Endodermal cell (in vitro differentiated cells): Measurements from ENCODE around the gene ACOX3. TPM values are rescaled to one million over a fixed set of nuclear protein-coding genes. Genes with fewer than 3 reads are reported as not detected.

Experiments
- DNase-seq: peaks from one replicate; pipeline ENCODE4 v3.0.0-alpha.2; 2017
- H3K27ac ChIP-seq: 2 replicates; pipeline ENCODE4 v1.5.1; 2013; ENCODE audit warnings: mild to moderate bottlenecking, low read depth, low read length, moderate library complexity
- H3K27me3 ChIP-seq: 2 replicates; pipeline ENCODE4 v1.6.1; 2013; ENCODE audit warnings: mild to moderate bottlenecking, low read length, moderate library complexity; ENCODE audit not compliant: insufficient read depth, control insufficient read depth, poor library complexity, severe bottlenecking
- H3K36me3 ChIP-seq: 2 replicates; pipeline ENCODE4 v1.7.0; 2013; ENCODE audit warnings: mild to moderate bottlenecking, low read length, moderate library complexity; ENCODE audit not compliant: control insufficient read depth, insufficient read depth
- H3K4me1 ChIP-seq: one replicate; pipeline ENCODE4 v1.7.0; 2013; ENCODE audit warnings: low read length; ENCODE audit not compliant: control insufficient read depth, insufficient read depth
- H3K4me3 ChIP-seq: 2 replicates; pipeline ENCODE4 v1.5.1; 2013; ENCODE audit warnings: mild to moderate bottlenecking, low read length, moderate library complexity
- H3K9ac ChIP-seq: 2 replicates; pipeline ENCODE4 v1.6.1; 2013; ENCODE audit warnings: mild to moderate bottlenecking, low read length, moderate library complexity; ENCODE audit not compliant: poor library complexity, severe bottlenecking; ENCODE audit errors: extremely low read depth
- H3K9me3 ChIP-seq: 2 replicates; pipeline ENCODE4 v1.6.1; 2013; ENCODE audit warnings: mild to moderate bottlenecking, low read length, moderate library complexity; ENCODE audit not compliant: control insufficient read depth
- H3K27ac Mint-ChIP-seq: 2 replicates; pipeline ENCODE4 v1.8.0; 2020; ENCODE audit warnings: mixed read lengths
- H3K27me3 Mint-ChIP-seq: 2 replicates; pipeline ENCODE4 v1.8.0; 2021; ENCODE audit warnings: mild to moderate bottlenecking, mixed read lengths; ENCODE audit not compliant: insufficient read depth
- H3K36me3 Mint-ChIP-seq: 2 replicates; pipeline ENCODE4 v1.8.0; 2020; ENCODE audit warnings: low read depth, mixed read lengths
- H3K4me1 Mint-ChIP-seq: 2 replicates; pipeline ENCODE4 v1.8.0; 2020; ENCODE audit warnings: mixed read lengths
- H3K4me3 Mint-ChIP-seq: 2 replicates; pipeline ENCODE4 v1.8.0; 2020; ENCODE audit warnings: mild to moderate bottlenecking, moderate library complexity, mixed read lengths
- H3K9me3 Mint-ChIP-seq: 2 replicates; pipeline ENCODE4 v1.8.0; 2020; ENCODE audit warnings: mild to moderate bottlenecking, mixed read lengths
- WGBS, 2 experiments: methylation state at CpG; one replicate each; pipeline versions ENCODE4 v1.1.5 to v1.1.7; 2013; ENCODE audit warnings: missing lambda C conversion rate in 2 of 2, mixed read lengths in 1 of 2; ENCODE audit not compliant: insufficient coverage in 1 of 2, insufficient read length in 1 of 2; 5-methylcytosine and 5-hydroxymethylcytosine counted together
- total RNA-seq, 2 donors: library from RNA; stranded (reverse); fragmentation: NEBNext Ultra II Directional in 1 of 2; extraction: Animal tissue kit (Norgen Biotek cat#: 25700) in 1 of 2; gene quantifications; 2 replicates in 1 of 2; 3 replicates in 1 of 2; pipeline ENCODE4 v1.2.1, GENCODE V29; 2021
- TF ChIP-seq, protein P1 (sequence below): fragments of 200-600 bp; sonication (generic); conservative IDR thresholded peaks from 2 replicates; pipeline ENCODE4 v1.5.0; 2021; ENCODE audit warnings: antibody characterized with exemption, mild to moderate bottlenecking

The ACOX3 gene
- total RNA-seq, 2 donors from 2014 or later, result 55.1 to 146 TPM

DNA sequence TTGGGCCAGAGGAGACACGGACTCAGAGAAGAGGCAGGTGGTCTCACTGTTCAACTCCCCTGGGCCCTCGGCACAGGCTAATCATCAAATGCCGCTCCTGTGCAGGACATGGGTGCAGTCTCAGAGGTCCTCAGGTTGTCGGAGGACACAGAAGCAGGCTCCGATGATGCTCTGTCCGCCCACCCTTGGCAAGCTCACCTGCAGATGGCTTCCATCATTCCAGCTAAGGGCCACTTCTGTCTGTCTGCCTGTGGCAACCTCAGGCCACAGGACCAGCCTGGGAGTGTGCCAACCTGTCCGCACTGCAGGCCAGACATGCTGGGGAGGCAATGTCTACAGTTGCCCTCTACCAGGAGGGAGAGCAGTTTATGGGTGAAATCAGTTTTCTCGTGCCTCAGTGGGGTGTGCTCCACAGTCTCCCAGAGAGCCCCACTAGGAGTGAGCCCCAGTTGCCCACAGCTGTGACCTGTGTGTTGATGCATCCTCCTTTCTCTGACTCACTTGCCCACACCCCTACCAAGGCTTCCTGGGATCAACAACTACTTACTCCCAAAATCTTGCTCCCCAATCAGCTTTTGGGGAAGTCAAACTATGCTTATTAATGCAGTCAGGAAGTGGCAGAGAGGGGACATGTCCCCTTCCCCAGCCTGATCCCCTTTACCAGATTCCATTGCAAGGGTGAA lies 115.1 kb downstream of the ACOX3 start:
- Mint-ChIP-seq H3K4me1 (no peaks in the 10 kb centered on the region), H3K36me3 (no peaks in the 10 kb centered on the region), H3K27ac (no peak overlapping the region), H3K9me3 (peaks cover 10% of the 10 kb centered on the region), H3K27me3 (peaks cover 8% of the 10 kb centered on the region), H3K4me3 (no peak overlapping the region)
- no peaks in the 10 kb centered on the region for H3K9me3 ChIP-seq
- no peaks in the 10 kb centered on the region for H3K4me1 ChIP-seq
- H3K27ac ChIP-seq, result no peak overlapping the region
- peak; percentile 29 for DNase-seq
- H3K36me3 ChIP-seq, result no peaks in the 10 kb centered on the region
- no peak overlapping the region for H3K4me3 ChIP-seq
- no peak overlapping the region for H3K9ac ChIP-seq
- no peaks in the 10 kb centered on the region for H3K27me3 ChIP-seq
- WGBS, 2 experiments, result 70 to 80% methylated on average over 5 to 8 of the region's 8 CpGs
- TF ChIP-seq, protein P1, sequence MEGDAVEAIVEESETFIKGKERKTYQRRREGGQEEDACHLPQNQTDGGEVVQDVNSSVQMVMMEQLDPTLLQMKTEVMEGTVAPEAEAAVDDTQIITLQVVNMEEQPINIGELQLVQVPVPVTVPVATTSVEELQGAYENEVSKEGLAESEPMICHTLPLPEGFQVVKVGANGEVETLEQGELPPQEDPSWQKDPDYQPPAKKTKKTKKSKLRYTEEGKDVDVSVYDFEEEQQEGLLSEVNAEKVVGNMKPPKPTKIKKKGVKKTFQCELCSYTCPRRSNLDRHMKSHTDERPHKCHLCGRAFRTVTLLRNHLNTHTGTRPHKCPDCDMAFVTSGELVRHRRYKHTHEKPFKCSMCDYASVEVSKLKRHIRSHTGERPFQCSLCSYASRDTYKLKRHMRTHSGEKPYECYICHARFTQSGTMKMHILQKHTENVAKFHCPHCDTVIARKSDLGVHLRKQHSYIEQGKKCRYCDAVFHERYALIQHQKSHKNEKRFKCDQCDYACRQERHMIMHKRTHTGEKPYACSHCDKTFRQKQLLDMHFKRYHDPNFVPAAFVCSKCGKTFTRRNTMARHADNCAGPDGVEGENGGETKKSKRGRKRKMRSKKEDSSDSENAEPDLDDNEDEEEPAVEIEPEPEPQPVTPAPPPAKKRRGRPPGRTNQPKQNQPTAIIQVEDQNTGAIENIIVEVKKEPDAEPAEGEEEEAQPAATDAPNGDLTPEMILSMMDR, result no peak

DNA sequence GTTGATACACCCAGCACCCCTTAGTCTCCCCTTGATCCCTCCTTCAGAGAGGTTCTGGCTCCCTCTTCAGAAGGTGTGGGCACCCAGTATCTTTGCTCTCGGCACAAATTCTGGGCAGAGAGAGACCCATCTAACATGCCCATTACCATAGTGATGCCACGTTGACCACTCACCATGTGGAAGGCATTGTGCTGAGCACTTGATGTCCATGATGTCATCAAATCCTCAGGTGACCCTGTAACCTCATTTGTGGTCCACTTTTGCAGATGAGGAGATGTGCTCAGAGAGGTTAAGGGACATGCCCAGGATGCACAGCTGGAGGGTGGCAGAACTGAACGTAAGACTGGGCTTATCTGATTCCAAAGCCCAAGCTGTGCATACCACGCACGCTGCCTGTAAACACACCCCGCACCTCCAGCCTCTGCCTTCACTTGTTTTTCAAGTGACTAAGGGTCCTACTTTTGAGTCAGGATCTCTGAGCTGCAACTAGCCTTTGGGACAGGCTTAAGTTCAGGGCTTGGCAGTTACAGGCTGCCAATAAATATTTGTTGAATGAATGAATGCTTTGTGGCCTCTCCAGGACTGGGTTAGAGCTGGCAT lies 115.8 kb downstream of the ACOX3 start:
- WGBS, 2 experiments, result 90 to 100% methylated on average over 5 to 6 of the region's 6 CpGs
- Mint-ChIP-seq H3K4me1 (no peaks in the 10 kb centered on the region), H3K9me3 (peaks cover 10% of the 10 kb centered on the region), H3K4me3 (no peak overlapping the region), H3K36me3 (no peaks in the 10 kb centered on the region), H3K27ac (no peak overlapping the region), H3K27me3 (peaks cover 8% of the 10 kb centered on the region)
- Histone ChIP-seq H3K36me3 (no peaks in the 10 kb centered on the region), H3K4me3 (no peak overlapping the region), H3K27me3 (no peaks in the 10 kb centered on the region), H3K4me1 (no peaks in the 10 kb centered on the region), H3K27ac (no peak overlapping the region), H3K9ac (no peak overlapping the region), H3K9me3 (no peaks in the 10 kb centered on the region)
- peak; percentile 26 for DNase-seq
- TF ChIP-seq, protein P1, result no peak

DNA sequence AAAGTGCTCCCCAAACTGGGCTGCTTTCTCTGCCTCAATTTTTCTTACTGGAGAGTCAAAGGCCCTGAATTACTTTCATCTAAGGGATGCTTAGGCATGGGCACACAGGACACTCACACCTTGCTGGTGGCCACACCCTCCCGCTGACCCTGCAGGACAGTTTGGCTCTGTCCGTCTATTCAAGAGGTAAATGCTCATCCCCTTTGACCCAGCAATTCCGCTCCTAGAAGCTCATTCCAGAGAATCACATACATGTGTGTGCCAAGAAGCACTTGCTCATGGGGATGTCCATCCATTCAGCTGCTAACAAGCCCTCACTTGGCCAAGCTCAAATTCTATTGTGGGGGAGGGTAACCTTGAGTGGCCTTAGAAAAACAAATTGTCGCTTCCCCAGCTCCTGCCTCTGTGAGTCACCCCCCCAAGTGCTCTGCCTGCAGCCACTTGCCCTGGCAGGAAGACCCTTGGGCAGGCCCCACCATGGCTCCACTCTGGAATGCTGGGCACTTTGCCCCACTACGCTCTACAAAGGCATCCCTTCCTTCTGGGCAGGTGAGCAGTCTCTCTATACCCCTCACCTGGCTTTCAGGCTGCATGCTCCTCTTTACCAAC lies 116.5 kb downstream of the ACOX3 start:
- Histone ChIP-seq H3K9me3 (no peaks in the 10 kb centered on the region), H3K27me3 (no peaks in the 10 kb centered on the region), H3K27ac (no peak overlapping the region), H3K9ac (no peak overlapping the region), H3K36me3 (no peaks in the 10 kb centered on the region), H3K4me3 (no peak overlapping the region), H3K4me1 (no peaks in the 10 kb centered on the region)
- peak; percentile 29 for DNase-seq
- Mint-ChIP-seq H3K36me3 (no peaks in the 10 kb centered on the region), H3K9me3 (peaks cover 10% of the 10 kb centered on the region), H3K4me3 (no peak overlapping the region), H3K27ac (no peak overlapping the region), H3K27me3 (peaks cover 8% of the 10 kb centered on the region), H3K4me1 (no peaks in the 10 kb centered on the region)
- 85 to 93% methylated on average over 5 of the region's 5 CpGs for WGBS, 2 experiments
- TF ChIP-seq, protein P1, result no peak
